Calu3 (cell line): ENCODE data around the gene CCSER2. TPM values are rescaled to one million over a fixed set of nuclear protein-coding genes. Genes with fewer than 3 reads are reported as not detected.
A peak's percentile ranks its signal among the peaks of the same experiment; 100 is the strongest.

Experiments
- BruUV-seq: library from RNA; stranded (reverse); fragments of 400-500 nt; replicated peaks from 2 replicates; lab custom pipeline; 2021; lab: Mats Ljungman, UMichigan
- CTCF ChIA-PET: fragments of 300-600 bp; sonication (Branson Sonifier 250); formaldehyde crosslinking; loops from one replicate; lab custom pipeline; 2022; ENCODE audit warnings: antibody characterized with exemption; lab: Charles Lee
- DNase-seq: peaks from one replicate; pipeline ENCODE4 v3.0.0; 2022
- H3K27ac Mint-ChIP-seq: one replicate; pipeline ENCODE4 v1.8.0; 2022; ENCODE audit warnings: mixed read lengths; ENCODE audit not compliant: unreplicated experiment
- H3K27me3 Mint-ChIP-seq: one replicate; pipeline ENCODE4 v1.8.0; 2022; ENCODE audit warnings: mixed read lengths; ENCODE audit not compliant: unreplicated experiment
- H3K36me3 Mint-ChIP-seq: one replicate; pipeline ENCODE4 v1.8.0; 2022; ENCODE audit warnings: mild to moderate bottlenecking, moderate library complexity, mixed read lengths; ENCODE audit not compliant: insufficient read depth, unreplicated experiment
- H3K4me1 Mint-ChIP-seq: one replicate; pipeline ENCODE4 v1.8.0; 2022; ENCODE audit warnings: mild to moderate bottlenecking, low read depth, mixed read lengths; ENCODE audit not compliant: unreplicated experiment
- H3K4me3 Mint-ChIP-seq: one replicate; pipeline ENCODE4 v1.8.0; 2022; ENCODE audit warnings: mild to moderate bottlenecking, low read depth, moderate library complexity, mixed read lengths; ENCODE audit not compliant: unreplicated experiment
- H3K9me3 Mint-ChIP-seq: one replicate; pipeline ENCODE4 v1.8.0; 2022; ENCODE audit warnings: low read depth, mixed read lengths; ENCODE audit not compliant: unreplicated experiment
- CTCF ChIP-seq: fragments of 200-600 bp; IDR thresholded peaks from one replicate; pipeline ENCODE4 v1.8.0; 2022; ENCODE audit warnings: antibody characterized with exemption; ENCODE audit not compliant: unreplicated experiment
- intact Hi-C: fragments of 100-400 bp; cut with micrococcal nuclease; formaldehyde crosslinking; loops from one replicate; pipeline ENCODE4 v1.10.0; 2022; ENCODE audit not compliant: unreplicated experiment
- total RNA-seq: library from RNA; stranded (reverse); gene quantifications from 2 replicates; pipeline ENCODE4 v1.2.3, GENCODE V29; 2022

CCSER2 gene
- total RNA-seq, 1 experiment from 2014 or later = 27.8 TPM

- Mint-ChIP-seq H3K4me1 (no peaks in the 10 kb centered on the region), H3K4me3 (no peak overlapping the region), H3K27me3 (no peaks in the 10 kb centered on the region), H3K36me3 (no peaks in the 10 kb centered on the region), H3K27ac (no peak overlapping the region), H3K9me3 (peaks cover 17% of the 10 kb centered on the region)
- CTCF ChIA-PET = no interaction called here
- DNase-seq = no peak
- TF ChIP-seq CTCF = no peak
- no TSS peak for BruUV-seq
- intact Hi-C loops = no loop called here
Observed at GRCh38 chr10:84415539-84416244, 87.3 kb downstream of the CCSER2 start.

- no peaks in the 10 kb centered on the region for H3K36me3 Mint-ChIP-seq
- no peak overlapping the region for H3K27ac Mint-ChIP-seq
Observed at GRCh38 chr10:84416245-84416555, 87.8 kb downstream of the CCSER2 start.

GRCh38 chr10:84423719-84424118 is 95.3 kb downstream of the CCSER2 start:
- CTCF ChIA-PET = no interaction called here
- no peak overlapping the region for H3K27ac Mint-ChIP-seq
- TF ChIP-seq CTCF = no peak
- no peak for DNase-seq
- no peaks in the 10 kb centered on the region for H3K27me3 Mint-ChIP-seq
- no peak overlapping the region for H3K4me3 Mint-ChIP-seq
- no peaks in the 10 kb centered on the region for H3K9me3 Mint-ChIP-seq
- no TSS peak for BruUV-seq
- intact Hi-C loops = no loop called here
- H3K36me3 Mint-ChIP-seq = no peaks in the 10 kb centered on the region
- peaks cover 18% of the 10 kb centered on the region for H3K4me1 Mint-ChIP-seq

More at GRCh38 chr10:84416245-84416555, 87.8 kb downstream of the CCSER2 start:
- Mint-ChIP-seq H3K4me3 (no peak overlapping the region), H3K27me3 (no peaks in the 10 kb centered on the region), H3K9me3 (peaks cover 16% of the 10 kb centered on the region), H3K4me1 (no peaks in the 10 kb centered on the region)
- CTCF ChIA-PET = no interaction called here
- no peak for TF ChIP-seq CTCF
- BruUV-seq = no TSS peak
- DNase-seq = no peak
- intact Hi-C loops = no loop called here

GRCh38 chr10:84424731-84425167 is 96.4 kb downstream of the CCSER2 start:
- intact Hi-C loops = loop anchor here (5.0 kb wide), 1 partner anchor 47 kb away; no protein-coding TSS in a partner anchor
- Mint-ChIP-seq H3K9me3 (no peaks in the 10 kb centered on the region), H3K4me1 (peaks cover 21% of the 10 kb centered on the region), H3K36me3 (no peaks in the 10 kb centered on the region), H3K4me3 (peak overlapping the region; percentile 28), H3K27ac (peak overlapping the region; percentile 75), H3K27me3 (no peaks in the 10 kb centered on the region)
- CTCF ChIA-PET = interaction anchor here (0.7 to 1.2 kb wide), 3 partner anchors 113 to 360 kb away, joined by 3 to 6 read pairs (median 3); no protein-coding TSS in a partner anchor
- BruUV-seq = no TSS peak
- peak; percentile 66 for DNase-seq
- TF ChIP-seq CTCF = no peak
